GM18867 (cell line): ENCODE data around the gene PDILT.
"Not testable (repeated sequence)": the region's sequence is repeated elsewhere in the genome, so short reads cannot be mapped to it uniquely, and the experiment has no call there.

ENCODE experiments used
- ATAC-seq: cut with Tn5 transposase; IDR thresholded peaks from one replicate; pipeline ENCODE4 v1.9.1; 2021; ENCODE audit warnings: mild to moderate bottlenecking, moderate library complexity; ENCODE audit not compliant: unreplicated experiment

PDILT gene

DNA sequence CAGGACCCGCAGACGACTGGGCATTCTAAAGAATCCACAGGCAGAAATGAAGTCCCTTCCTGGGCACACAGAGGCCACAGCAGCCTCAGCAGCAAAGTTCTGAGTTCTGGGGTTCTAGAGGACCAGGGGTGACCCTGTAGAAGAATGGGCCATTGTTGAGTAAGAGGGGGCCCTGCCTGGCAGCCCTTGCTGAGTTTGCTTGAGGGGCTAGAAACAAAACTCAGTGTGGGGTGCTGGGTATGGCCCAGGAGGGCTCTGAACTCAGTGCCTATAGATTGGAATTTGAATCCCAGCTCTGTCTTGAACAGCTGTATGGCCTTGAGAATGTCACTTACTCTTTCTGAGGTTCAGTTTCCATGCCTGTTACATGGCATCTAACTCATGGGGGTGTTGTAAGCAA, at the start of gene PDILT:
PDILT (minus strand) TSS at position 101 of the 400 bp plus-strand sequence. CDS start 5,437 bp downstream, outside the sequence.
- ATAC-seq = no peak

GRCh38 chr16:20453633-20454032, 49.1 kb upstream of the PDILT start:
- not testable (repeated sequence) for ATAC-seq

DNA sequence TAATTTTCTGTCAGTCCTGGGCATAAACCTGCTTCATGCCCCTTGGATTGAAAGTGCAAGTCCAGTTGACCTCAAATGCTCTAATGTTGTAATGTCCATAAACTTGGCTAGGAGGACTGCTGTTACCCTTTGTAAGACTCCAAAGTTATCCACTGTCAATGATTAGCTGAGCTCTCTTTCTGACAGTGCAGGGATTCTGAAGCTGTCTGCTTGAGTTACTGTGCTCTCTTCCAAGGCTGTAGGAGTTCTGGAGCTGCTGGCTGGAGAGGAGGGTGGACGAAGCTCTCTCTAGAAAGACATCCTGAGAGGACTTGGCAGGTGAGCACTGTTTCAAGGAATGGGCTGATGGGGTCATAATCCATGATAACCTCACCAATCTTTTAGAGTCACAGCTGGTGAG, 46.8 kb upstream of the PDILT start, which contains the start of gene ACSM2A:
ACSM2A (plus strand) TSS at position 158 of the 400 bp plus-strand sequence. CDS start 8,594 bp downstream, outside the sequence.
- not testable (repeated sequence) for ATAC-seq

GRCh38 chr16:20446652-20447393, 42.3 kb upstream of the PDILT start:
- ATAC-seq = not testable (repeated sequence)

GRCh38 chr16:20441859-20442258, 37.3 kb upstream of the PDILT start:
- ATAC-seq = not testable (repeated sequence)

DNA sequence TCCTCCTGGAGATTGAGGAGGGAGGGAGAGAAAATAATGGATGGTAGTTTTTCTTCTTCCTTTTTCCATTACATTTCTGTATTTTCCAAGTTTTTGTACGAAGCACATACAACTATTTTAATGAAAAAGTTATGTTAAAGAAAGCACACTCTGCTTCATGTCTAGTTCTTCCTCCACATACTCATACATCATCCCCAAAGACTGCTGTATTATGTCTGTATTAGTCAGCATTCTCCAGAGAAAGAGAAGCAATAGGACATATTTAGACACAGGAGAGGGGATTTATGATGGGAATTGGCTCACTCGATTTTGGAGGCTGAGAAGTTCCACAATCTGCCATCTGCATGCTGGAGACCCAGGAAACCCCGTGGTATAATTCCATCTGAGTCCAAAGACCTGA, 36.7 kb upstream of the PDILT start:
- ATAC-seq = no peak

DNA sequence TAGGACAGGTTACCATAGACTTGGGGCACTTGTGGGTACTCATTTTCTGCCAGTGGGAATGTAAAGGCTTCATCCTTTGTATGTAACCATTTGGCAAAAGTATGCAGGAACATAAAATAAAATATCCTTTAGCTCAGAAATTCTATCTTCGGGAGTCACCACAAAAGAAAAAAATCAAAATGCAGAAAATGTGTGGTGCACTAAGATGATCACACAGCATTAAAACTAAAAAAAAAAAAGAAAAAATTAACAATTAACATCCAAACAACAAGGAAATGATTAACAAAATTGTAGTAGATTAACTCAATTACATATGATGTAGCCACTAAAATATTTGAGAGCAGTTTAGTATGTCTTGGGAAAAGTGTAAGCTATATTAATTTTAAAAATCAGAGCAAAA, 36.2 kb upstream of the PDILT start:
- ATAC-seq = not testable (repeated sequence)

DNA sequence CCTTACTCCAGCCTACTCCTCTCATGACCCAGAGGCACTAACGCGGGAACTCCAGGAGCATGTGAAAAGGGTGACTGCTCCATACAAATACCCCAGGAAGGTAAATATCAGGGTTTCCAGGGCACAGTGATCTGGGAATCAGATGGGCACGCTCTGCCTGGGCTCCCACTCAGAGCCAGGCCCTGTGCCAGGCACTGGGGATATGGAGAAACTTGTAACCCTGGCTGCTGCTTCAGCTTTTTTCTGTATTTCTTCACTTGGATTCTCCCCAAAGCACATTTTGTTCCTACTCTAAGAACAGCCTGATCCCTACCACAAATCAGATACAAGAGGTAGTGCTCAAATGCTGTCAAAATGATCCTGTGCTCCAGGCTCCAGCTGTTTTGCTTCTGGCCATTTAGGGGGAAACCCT, 35.3 kb upstream of the PDILT start:
- ATAC-seq = not testable (repeated sequence)

DNA sequence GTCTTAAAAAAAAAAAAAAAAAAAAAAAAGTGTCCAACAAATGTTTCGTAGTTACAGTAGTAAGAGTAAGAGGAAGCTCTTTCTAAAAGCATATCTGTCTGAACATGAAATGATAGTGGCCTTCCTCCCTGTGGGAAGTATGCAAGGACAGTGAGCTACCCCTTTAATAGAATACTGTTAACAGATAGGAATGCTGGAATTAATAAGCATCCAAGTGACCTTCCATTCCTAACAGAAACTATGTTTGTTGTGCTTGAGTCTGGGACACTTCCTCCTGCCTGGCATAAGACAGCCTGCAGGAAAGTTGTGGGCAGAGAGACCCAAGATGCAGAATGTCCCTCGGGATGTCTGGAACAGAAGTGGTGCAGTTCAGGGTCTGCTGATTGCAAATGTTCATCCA, 34.4 kb upstream of the PDILT start:
- ATAC-seq = not testable (repeated sequence)

DNA sequence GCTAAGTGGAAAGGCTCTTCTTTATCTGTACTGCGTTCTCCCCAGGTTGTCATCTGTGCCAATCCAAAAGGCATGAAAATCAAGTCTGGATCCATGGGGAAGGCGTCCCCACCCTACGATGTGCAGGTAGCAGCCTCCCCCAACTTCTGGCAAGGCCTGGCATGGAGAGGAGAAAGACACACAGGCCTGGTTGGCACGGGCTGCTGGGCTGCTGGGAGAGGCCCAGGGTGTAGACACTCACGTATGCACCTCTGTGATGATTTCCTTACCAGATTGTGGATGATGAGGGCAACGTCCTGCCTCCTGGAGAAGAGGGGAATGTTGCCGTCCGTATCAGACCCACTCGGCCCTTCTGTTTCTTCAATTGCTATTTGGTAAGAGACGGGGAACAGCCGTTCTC, 26.4 kb upstream of the PDILT start:
- ATAC-seq = no peak

DNA sequence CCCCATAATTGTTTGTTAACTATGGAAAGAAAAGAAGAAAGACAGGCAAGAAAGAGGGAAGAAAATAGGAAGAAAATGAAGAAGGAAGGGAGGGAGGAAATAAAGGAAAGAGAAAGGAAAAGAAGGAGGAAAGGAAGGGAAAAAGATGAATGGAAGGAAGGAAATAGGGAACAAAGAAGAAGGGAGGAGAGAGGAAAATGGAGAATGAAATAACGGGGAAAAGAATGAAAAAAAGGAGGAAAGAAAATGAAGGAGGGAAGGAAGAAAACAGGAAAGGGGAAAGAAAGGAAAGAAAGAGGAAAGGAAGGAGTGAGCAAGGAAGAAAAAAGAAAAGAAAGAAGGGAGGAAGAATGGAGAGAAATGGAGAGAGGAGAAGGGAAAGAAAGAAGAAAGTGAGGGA, 25.9 kb upstream of the PDILT start:
- ATAC-seq = not testable (repeated sequence)

GRCh38 chr16:20429499-20429898, 25.0 kb upstream of the PDILT start:
- ATAC-seq = not testable (repeated sequence)

GRCh38 chr16:20427401-20427797, 22.9 kb upstream of the PDILT start:
- ATAC-seq = not testable (repeated sequence)

- ATAC-seq = no peak
Measured at GRCh38 chr16:20424129-20424866, 19.8 kb upstream of the PDILT start.

DNA sequence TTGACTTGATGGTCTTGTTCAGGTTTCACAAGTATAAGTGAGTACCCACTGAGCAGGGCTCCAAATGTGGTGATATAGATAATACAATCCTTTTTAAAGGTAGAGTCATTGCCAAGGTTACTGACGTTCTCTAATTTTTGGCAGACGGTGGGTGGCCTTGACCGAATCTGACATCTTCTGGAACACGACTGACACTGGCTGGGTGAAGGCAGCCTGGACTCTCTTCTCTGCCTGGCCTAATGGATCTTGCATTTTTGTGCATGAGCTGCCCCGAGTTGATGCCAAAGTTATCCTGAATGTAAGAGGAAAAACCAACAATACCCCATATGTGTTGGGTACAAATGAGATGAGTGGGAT, 19.2 kb upstream of the PDILT start:
- ATAC-seq = not testable (repeated sequence)

- not testable (repeated sequence) for ATAC-seq
Measured at GRCh38 chr16:20421748-20422147, 17.2 kb upstream of the PDILT start.

GRCh38 chr16:20419093-20419492, 14.6 kb upstream of the PDILT start:
- ATAC-seq = not testable (repeated sequence)

DNA sequence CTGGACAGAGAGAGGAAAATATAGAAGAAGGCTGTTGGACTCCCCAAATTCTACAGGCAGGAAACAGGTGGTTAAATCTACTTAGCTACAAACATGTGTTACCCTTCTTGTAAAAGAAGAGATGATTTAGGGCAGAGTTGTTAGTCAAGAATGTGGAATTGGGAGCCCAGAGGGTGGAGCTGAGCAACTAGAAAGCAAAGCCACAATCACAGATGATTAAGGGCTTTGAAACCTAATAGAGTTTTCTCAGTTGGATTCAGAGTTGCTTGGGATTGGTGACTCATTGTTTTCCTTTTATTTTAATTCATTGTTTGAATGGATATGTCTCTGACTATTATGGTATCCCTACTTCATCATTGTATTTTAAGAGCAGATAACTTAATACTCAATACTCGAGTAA, 11.0 kb upstream of the PDILT start:
- no peak for ATAC-seq

DNA sequence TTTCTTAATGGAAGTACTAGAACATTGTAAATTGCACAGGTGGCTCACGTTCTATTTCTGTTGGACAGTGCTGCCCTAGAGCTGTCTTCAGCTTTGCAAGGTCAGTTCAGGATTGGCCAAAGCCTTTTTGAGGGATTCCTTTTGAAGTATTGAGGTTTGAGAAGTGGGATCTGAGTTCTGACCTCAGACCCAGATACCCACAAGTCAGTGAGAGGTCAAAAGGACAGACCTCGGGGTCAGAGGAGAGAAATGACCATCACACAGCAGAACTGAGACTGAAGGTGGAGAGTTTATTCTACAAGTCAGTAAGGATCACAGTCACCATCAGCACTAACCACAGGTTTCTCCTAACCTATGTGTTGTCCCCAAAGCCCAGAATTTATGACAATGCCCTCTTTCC, 6.5 kb upstream of the PDILT start:
- no peak for ATAC-seq

GRCh38 chr16:20410121-20410723, 5.7 kb upstream of the PDILT start:
- no peak for ATAC-seq

- ATAC-seq = no peak
Measured at GRCh38 chr16:20409398-20410120, 5.0 kb upstream of the PDILT start, which contains the start of gene ACSM5. Gene ACSM5 (plus strand): TSS chr16:20409534. CDS start chr16:20411485, 1,951 bp downstream.
